RKO (cell line): ENCODE results near the gene ZMYND8.

ENCODE experiments used
- DNase-seq: peaks from one replicate; pipeline ENCODE4 v3.0.0-alpha.2; 2016; ENCODE audit warnings: low spot score

The ZMYND8 gene

GRCh38 chr20:47173596-47174216 is 182.8 kb downstream of the ZMYND8 start:
- no peak for DNase-seq

GRCh38 chr20:47172579-47172978 is 183.9 kb downstream of the ZMYND8 start:
- no peak for DNase-seq

GRCh38 chr20:47167846-47168245 is 188.7 kb downstream of the ZMYND8 start:
- no peak for DNase-seq

DNA sequence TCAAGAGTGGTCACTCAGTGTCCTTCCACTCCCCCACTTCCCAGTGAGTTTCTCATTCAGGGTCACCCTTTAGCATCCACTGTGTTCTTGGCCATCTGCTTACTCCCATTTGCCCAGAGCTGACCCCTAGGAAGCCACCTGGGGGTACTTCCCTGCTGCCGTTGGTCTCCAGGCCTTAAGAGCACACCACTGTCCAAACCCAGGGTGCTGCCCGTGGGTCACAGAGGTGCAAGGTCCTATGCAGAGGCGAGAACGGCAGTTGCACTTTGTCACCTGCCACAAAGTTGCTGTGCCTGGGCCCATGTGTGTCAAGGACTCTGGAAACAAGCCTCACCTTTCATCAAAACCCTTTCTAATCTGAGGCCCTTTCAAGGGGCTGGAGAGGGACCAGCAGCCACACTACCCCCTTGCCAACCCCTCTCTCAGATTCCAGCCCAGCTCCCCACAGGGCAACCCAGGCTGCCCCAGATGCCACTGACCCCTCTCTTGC is 191.1 kb downstream of the ZMYND8 start:
- no peak for DNase-seq

DNA sequence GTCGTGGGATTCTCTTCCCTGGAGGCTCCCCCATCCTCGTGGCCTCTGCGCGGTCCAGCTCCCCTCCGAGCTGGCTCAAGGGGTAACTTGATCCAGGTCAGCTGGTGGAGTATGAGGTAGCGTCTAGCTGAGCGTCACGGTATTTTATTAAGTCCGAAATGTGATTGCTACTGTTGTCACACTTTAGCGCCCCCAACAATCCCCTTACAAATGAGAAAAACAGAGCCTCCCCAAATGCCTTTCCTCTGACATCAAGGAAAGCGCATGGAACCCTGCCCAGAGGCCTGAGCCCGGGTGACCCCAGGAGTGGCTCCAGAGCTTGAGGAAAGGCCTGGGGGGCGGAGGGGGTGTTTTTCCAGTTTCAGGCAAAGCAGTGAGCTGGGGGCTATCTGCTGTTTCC is 192.4 kb downstream of the ZMYND8 start:
- no peak for DNase-seq

- no peak for DNase-seq
These were observed 195.1 kb downstream of the ZMYND8 start for GRCh38 chr20:47161411-47161810.

DNA sequence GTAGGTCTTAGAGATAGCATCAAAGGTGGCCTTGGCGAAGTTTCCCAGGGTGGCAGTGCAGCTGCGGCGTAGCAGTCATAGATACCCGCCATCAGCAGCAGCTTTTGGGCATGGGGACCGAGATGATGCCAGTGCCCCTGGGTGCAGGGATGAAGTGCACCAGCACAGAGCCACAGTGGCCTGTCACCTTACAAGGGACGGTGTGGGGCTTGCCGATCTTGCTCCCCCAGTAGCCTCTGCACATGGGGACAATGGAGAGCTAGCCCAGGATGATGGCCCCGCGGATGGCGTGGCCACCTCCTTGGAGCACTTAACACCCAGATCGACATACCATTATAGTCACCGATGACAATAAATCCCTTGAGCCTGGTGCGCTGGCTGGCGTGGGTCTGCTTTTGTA is 195.5 kb downstream of the ZMYND8 start:
- no peak for DNase-seq

- DNase-seq, result no peak
These were observed 196.3 kb downstream of the ZMYND8 start for GRCh38 chr20:47160240-47160639.
